ENCODE measurements around the gene NEXN.

Gene NEXN

DNA sequence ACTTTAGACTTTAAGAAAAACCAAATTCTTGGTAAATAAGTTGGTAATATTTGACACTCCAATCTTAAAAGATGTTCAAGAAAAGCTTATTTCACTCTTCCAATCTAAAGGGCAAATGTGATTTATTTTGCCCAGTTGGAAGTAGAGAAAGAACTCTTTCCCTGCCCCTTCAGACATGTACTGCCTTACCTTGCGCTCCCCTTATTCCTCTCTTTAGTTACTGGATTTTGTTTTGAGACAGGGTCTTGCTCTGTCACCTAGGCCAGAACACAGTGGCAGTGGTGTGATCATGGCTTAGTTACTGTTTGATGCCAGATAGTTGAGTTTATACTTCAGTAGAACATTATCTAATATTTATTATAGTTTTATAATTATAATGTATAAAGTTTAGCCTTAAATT lies 62.9 kb downstream of the NEXN start:
- no peak for DNase-seq (ENCODE audit: extremely low read depth, insufficient read length)
- no peak overlapping the region for H3K4me3 ChIP-seq (replicated peaks; ENCODE audit: low read depth, low read length)
- H3K36me3 ChIP-seq (ENCODE audit: control insufficient read depth, insufficient read depth, low read length): peaks cover 13% of the 10 kb centered on the region
- TF ChIP-seq, protein P1, sequence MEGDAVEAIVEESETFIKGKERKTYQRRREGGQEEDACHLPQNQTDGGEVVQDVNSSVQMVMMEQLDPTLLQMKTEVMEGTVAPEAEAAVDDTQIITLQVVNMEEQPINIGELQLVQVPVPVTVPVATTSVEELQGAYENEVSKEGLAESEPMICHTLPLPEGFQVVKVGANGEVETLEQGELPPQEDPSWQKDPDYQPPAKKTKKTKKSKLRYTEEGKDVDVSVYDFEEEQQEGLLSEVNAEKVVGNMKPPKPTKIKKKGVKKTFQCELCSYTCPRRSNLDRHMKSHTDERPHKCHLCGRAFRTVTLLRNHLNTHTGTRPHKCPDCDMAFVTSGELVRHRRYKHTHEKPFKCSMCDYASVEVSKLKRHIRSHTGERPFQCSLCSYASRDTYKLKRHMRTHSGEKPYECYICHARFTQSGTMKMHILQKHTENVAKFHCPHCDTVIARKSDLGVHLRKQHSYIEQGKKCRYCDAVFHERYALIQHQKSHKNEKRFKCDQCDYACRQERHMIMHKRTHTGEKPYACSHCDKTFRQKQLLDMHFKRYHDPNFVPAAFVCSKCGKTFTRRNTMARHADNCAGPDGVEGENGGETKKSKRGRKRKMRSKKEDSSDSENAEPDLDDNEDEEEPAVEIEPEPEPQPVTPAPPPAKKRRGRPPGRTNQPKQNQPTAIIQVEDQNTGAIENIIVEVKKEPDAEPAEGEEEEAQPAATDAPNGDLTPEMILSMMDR (IDR thresholded peaks at IDR 0.05; ENCODE audit: insufficient read depth, low read length, poor library complexity, severe bottlenecking): no peak
- no peaks in the 10 kb centered on the region for H3K27me3 ChIP-seq (replicated peaks; ENCODE audit: control insufficient read depth, insufficient read depth, low read length)

DNA sequence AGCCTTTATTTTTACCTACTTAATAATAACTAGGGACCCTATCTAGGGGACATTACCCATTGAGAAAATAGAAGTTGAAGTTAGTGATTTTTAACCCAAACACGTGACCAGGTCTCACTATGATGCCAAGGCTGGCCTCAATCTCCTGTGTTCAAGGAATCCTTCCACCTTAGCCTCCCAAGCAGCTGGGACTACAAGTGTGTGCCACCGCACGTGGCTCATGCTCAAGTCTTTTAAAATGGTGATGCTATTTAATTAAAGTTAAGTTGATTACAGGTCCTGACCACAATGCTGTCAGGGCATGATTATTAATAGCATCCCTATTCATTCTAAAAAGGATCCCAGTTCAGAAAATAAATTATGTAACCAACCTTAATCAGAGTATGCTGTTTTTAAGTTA lies 65.5 kb downstream of the NEXN start:
- no peaks in the 10 kb centered on the region for H3K27me3 ChIP-seq (replicated peaks; ENCODE audit: control insufficient read depth, insufficient read depth, low read length)
- no peak overlapping the region for H3K4me3 ChIP-seq (replicated peaks; ENCODE audit: low read depth, low read length)
- peaks cover 17% of the 10 kb centered on the region for H3K36me3 ChIP-seq (ENCODE audit: control insufficient read depth, insufficient read depth, low read length)
- TF ChIP-seq, protein P1 (IDR thresholded peaks at IDR 0.05; ENCODE audit: insufficient read depth, low read length, poor library complexity, severe bottlenecking): no peak
- no peak for DNase-seq (ENCODE audit: extremely low read depth, insufficient read length)

DNA sequence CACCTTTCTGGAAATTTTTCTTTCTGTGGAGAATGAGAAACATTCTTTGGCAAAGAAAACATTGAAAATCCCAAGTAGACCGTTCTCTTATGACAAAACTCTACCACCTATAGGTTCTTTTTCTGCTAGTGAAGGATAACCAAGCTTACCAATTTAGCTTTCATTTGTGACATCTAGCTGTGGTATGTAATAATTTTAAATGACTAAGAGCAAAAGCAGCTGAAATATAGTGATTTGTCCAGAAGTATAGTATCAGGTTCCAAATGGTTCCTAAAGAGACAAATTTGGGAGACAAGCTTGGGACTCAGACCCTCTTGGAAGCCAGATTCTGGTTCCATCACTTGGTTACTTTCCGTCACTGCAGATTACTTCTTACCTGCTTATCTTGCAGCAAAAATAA lies 66.1 kb downstream of the NEXN start:
- Histone ChIP-seq H3K36me3 (ENCODE audit: control insufficient read depth, insufficient read depth, low read length) (peaks cover 15% of the 10 kb centered on the region), H3K4me3 (replicated peaks; ENCODE audit: low read depth, low read length) (no peak overlapping the region), H3K27me3 (replicated peaks; ENCODE audit: control insufficient read depth, insufficient read depth, low read length) (no peaks in the 10 kb centered on the region)
- TF ChIP-seq, protein P1 (IDR thresholded peaks at IDR 0.05; ENCODE audit: insufficient read depth, low read length, poor library complexity, severe bottlenecking): no peak
- DNase-seq (ENCODE audit: extremely low read depth, insufficient read length): no peak

DNA sequence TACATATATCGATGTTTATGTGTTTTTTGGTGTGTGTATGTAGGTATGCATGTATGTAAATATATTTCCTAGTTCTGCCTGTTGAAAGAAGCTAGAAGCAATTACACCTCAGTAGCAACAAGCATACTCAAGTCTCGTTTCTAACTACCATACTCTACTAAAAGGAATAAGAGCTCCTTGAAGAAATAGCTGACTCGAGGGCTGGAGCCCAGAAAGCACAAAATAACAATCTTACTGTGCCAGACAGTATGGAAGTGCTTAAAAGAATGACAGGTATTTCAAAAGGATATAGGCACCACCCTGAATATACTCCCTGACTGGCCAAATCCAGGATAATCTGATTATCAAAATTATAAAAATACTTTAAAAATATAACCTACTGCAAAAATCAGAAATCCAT lies 67.3 kb downstream of the NEXN start:
- no peaks in the 10 kb centered on the region for H3K27me3 ChIP-seq (replicated peaks; ENCODE audit: control insufficient read depth, insufficient read depth, low read length)
- DNase-seq (ENCODE audit: extremely low read depth, insufficient read length): no peak
- TF ChIP-seq, protein P1 (IDR thresholded peaks at IDR 0.05; ENCODE audit: insufficient read depth, low read length, poor library complexity, severe bottlenecking): no peak
- H3K4me3 ChIP-seq (replicated peaks; ENCODE audit: low read depth, low read length): no peak overlapping the region
- peaks cover 15% of the 10 kb centered on the region for H3K36me3 ChIP-seq (ENCODE audit: control insufficient read depth, insufficient read depth, low read length)

DNA sequence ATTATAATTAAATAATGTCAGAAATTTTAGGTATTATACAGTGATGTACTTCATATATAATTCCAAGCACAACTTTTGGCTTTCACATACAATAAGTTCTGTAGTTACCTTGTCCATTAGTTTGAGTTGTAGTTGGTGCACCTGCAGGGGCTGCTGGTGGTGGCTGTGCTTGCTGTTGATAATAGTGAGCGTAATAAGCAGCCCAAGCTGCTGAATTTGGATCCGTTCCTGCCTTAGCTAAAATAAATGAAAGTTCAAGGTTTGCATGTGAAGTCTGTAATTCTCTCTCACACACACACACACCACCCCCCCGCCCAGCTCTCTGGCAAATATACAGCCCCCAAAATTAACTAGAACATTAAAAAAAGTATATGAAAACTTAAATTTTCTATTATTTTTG lies 68.0 kb downstream of the NEXN start:
- TF ChIP-seq, protein P1 (IDR thresholded peaks at IDR 0.05; ENCODE audit: insufficient read depth, low read length, poor library complexity, severe bottlenecking): no peak
- no peaks in the 10 kb centered on the region for H3K27me3 ChIP-seq (replicated peaks; ENCODE audit: control insufficient read depth, insufficient read depth, low read length)
- no peak for DNase-seq (ENCODE audit: extremely low read depth, insufficient read length)
- peaks cover 16% of the 10 kb centered on the region for H3K36me3 ChIP-seq (ENCODE audit: control insufficient read depth, insufficient read depth, low read length)
- H3K4me3 ChIP-seq (replicated peaks; ENCODE audit: low read depth, low read length): no peak overlapping the region

DNA sequence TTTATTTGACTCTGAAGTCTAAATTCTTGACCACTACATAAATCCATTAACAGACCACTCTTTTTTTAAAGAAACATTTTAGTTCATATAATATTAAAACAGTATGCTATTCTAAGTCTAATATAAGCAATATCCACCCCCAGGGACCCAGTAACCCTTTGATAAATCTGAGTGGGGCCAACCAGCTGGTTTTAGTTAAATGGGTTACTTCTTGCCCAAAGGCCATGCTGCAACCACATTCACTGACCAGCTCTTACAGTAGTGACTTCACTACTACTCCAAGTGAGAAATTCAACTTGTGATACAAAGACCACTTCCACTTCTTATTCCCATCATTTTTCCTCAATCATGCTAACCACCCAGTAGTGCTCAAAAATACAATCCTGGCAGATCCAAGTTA lies 70.0 kb downstream of the NEXN start:
- Histone ChIP-seq H3K36me3 (ENCODE audit: control insufficient read depth, insufficient read depth, low read length) (peaks cover 14% of the 10 kb centered on the region), H3K27me3 (replicated peaks; ENCODE audit: control insufficient read depth, insufficient read depth, low read length) (no peaks in the 10 kb centered on the region), H3K4me3 (replicated peaks; ENCODE audit: low read depth, low read length) (no peak overlapping the region)
- TF ChIP-seq, protein P1 (IDR thresholded peaks at IDR 0.05; ENCODE audit: insufficient read depth, low read length, poor library complexity, severe bottlenecking): no peak
- DNase-seq (ENCODE audit: extremely low read depth, insufficient read length): no peak

Measured in GM06990 (cell line).